ENCODE results near the gene SPATS2.
A peak's percentile ranks its signal among the peaks of the same experiment; 100 is the strongest.
"Not testable (repeated sequence)": the region's sequence is repeated elsewhere in the genome, so short reads cannot be mapped to it uniquely, and the experiment has no call there.

Gene SPATS2

GRCh38 chr12:49512546-49512945, 145.3 kb downstream of the SPATS2 start:
- DNase-seq (ENCODE audit: low read depth, low spot score): no peak

DNA sequence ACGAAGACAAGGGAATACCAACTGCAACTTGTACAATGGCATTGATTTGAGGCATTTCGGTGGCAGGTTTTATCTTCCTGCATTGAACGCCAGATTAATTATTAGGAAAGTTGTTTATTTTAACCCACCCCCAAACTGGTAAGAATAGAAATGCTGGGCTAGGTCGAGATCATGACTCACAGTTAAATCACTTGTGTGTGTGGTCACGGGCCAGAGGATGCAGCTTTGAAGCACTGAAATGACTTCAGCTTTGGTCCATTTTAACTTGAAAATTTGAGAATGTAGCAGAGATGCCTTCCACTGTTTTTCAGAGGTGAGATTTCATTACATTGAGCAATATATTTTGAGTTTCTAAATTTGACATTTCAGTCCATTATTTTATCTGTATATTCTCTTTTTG, 148.0 kb downstream of the SPATS2 start:
- DNase-seq (ENCODE audit: low read depth, low spot score): no peak

- no peak for DNase-seq (ENCODE audit: low read depth, low spot score)
Measured at GRCh38 chr12:49518914-49519573, 151.8 kb downstream of the SPATS2 start.

- DNase-seq (ENCODE audit: low read depth, low spot score): no peak
Measured at GRCh38 chr12:49519574-49519936, 152.3 kb downstream of the SPATS2 start.

GRCh38 chr12:49521389-49521788, 154.1 kb downstream of the SPATS2 start:
- no peak for DNase-seq (ENCODE audit: low read depth, low spot score)

GRCh38 chr12:49524660-49525324, 157.5 kb downstream of the SPATS2 start:
- DNase-seq (ENCODE audit: low read depth, low spot score): no peak

GRCh38 chr12:49525942-49526341, 158.7 kb downstream of the SPATS2 start:
- no peak for DNase-seq (ENCODE audit: low read depth, low spot score)

DNA sequence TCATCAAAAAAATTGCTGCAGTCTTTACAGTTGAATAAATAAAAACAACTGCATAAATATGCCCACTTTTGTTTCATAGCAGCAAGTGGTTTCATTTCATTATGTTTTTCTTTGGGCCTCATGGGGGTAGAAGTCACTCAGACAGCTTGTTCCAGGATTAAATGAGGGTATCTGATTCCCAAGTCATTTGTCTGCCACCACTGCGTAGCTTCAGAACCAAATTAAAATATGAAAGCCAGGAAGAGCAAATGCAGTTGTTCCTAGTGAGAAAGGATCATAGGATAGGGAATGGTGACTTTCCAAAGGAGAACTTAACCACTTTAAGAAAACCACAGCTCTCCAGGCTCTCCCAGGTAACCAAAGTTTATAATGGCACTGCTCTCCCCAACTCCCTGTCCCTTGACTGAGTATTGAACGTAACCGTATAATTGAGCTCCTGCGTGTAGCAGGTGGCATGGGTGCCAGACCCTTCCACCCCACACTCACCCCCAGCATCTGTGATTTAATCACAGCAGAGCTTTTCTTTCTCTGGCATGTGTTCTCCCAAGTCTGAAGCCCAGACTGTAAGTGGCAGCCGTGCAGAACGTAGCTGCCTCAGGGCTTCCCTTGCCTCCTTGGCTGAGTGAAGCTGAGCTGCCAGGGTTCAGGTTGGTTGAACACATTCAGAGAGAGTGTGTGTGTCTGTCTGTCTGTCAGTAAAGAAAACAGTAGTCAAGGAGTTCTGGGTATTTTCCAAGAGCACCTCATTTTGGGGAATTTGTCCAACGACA, 160.3 kb downstream of the SPATS2 start:
- no peak for DNase-seq (ENCODE audit: low read depth, low spot score)

DNA sequence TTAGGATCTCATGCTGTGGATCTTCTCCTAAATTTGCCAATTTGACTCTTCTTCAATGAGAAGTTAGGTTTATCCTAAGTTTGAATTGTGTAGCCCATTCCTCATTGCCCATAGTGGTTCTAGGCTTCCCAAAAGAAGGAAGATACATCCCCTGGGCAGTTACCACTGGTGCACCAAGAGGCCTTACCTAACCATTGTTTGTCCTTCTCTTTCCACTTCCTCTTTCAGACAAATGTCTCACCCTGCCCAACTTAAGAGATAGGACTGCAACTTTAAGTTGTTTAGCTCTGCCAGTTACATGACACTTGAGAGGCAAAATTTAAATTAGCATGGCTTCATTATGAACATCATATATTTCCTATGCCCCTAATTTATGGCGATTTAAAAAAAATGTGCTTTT, 162.2 kb downstream of the SPATS2 start:
- no peak for DNase-seq (ENCODE audit: low read depth, low spot score)

GRCh38 chr12:49531745-49532144, 164.5 kb downstream of the SPATS2 start:
- DNase-seq (ENCODE audit: low read depth, low spot score): no peak

DNA sequence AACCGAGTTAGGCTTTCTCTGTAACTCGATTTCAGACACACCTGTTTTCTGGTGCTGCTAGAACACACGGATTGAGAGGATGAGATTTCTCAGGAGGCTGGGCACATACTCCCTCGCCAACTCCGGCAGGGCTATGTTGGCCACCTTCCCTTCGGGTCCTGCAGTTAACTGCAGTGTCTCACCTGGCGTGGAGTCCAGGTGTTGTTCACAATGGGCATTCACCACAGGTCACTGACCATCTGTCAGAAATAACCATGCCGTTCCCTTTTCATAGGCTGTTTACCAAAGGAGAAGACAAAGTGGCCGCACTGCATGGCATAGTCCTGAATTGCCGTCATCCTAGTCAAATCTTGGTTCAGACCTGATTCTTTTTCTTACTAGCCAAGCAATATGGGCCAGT, 166.1 kb downstream of the SPATS2 start:
- DNase-seq (ENCODE audit: low read depth, low spot score): no peak

DNA sequence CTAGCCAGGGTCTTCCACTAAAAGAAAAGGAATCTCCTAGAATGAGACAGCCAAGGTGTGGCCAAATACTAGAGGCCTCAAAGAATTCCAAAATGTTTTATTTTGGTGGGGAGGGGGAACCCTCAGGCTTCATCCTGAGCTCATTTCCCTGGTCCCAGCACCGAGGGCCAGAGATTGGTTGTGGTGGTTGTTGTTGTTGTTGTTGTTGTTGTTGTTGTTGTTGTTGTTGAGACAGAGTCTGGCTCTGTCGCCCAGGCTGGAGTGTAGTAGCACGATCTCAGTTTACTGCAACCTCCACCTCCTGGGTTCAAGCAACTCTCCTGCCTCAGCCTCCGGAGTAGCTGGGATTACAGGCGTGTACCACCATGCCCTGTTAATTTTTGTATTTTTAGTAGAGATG, 166.9 kb downstream of the SPATS2 start:
- not testable (repeated sequence) for DNase-seq (ENCODE audit: low read depth, low spot score)

- DNase-seq (ENCODE audit: low read depth, low spot score): no peak
Measured at GRCh38 chr12:49534731-49535278, 167.5 kb downstream of the SPATS2 start.

GRCh38 chr12:49535921-49536525, 168.8 kb downstream of the SPATS2 start:
- no peak for DNase-seq (ENCODE audit: low read depth, low spot score)

DNA sequence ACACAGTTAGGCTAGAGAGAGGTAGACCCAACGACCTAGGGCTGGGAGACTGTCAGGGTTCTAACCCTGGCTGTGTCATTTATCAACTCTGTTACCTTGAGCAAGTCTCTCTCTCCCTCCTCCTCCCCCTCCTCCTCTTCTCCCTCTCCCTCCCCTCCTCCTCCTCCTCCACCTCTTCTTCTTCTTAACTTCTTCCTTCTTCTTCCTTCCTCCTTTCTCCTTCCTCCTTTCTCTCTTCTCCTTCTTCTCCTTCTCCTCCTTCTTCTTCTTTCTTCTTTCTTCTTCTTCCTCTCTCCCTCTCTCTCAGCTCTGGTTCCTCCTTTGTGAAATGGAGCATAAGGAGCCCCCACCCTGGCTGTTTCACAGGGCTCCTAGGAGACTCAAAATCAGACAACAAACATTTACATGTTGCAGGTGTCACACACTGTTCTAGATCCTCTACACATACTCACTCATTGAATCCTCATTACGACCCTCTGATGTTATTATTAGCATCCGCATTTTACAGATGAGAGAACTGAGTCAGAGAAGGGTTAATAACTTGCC, 169.3 kb downstream of the SPATS2 start:
- no peak for DNase-seq (ENCODE audit: low read depth, low spot score)

DNA sequence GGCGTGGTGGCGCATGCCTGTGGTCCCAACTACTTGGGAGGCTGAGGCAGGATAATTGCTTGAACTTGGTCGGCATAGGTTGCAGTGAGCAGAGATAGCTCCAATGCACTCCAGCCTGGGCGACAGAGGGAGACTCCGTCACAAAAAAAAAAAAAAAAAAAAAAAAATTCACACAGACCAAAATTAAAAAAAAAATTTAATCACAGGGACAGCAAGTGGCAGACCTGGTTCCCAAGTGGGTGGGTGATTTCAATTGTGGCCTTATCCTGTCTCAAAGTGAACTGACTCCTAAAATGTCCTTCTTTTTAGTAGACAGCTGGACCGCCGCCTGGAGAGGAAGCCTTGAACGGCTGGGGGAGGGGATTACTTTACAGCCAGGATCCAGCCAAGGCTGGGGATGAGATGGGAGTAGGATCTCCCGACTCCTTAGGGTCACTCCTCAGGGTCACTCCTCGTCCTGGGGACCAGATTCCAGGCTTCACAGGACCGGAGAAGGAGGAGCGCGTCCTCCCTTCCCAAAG, 170.0 kb downstream of the SPATS2 start:
- DNase-seq (ENCODE audit: low read depth, low spot score): no peak

DNA sequence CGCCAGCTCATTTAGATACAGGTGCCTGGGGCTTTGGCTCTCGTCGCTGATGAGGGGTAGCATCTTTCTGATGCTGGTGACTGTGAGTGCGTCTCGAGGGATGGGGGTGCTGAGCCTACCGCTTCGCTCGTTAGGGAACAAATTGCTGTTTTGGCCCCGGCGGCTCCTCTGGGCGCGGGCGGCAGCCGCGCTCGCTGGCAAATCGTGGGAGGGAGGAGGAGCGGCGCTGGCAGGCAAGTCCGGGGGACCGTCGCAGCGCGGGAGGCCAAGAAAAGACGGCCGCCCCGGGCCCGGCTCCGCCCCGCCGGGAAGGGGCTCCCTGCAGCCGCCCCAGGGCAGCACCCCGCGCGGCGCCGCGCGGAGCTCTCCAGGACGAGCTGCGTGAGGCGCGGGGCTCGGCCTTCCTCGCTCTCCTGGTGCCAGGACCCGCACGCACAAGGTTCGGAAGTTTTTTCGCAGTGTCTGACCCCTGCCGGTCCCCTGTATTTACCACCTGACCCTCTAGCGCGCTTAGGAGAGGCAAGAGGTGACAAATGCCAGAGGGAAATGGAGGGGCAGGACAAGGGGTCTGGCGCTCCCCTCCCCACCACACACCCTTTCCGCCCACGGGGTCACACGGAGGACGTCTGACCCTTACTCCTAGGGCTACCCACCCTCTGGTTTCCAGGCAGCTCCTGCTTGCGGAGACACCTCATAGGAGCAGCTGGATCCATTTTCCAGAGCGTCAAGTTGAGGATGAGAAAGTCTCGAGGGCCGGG, 170.7 kb downstream of the SPATS2 start:
- no peak for DNase-seq (ENCODE audit: low read depth, low spot score)

GRCh38 chr12:49538510-49539403, 171.5 kb downstream of the SPATS2 start, which contains the start of gene KCNH3:
TSS of gene KCNH3 (plus strand) at chr12:49539030. CDS start at chr12:49539417, 387 bp downstream.
- peak; percentile 77 for DNase-seq (ENCODE audit: low read depth, low spot score)

DNA sequence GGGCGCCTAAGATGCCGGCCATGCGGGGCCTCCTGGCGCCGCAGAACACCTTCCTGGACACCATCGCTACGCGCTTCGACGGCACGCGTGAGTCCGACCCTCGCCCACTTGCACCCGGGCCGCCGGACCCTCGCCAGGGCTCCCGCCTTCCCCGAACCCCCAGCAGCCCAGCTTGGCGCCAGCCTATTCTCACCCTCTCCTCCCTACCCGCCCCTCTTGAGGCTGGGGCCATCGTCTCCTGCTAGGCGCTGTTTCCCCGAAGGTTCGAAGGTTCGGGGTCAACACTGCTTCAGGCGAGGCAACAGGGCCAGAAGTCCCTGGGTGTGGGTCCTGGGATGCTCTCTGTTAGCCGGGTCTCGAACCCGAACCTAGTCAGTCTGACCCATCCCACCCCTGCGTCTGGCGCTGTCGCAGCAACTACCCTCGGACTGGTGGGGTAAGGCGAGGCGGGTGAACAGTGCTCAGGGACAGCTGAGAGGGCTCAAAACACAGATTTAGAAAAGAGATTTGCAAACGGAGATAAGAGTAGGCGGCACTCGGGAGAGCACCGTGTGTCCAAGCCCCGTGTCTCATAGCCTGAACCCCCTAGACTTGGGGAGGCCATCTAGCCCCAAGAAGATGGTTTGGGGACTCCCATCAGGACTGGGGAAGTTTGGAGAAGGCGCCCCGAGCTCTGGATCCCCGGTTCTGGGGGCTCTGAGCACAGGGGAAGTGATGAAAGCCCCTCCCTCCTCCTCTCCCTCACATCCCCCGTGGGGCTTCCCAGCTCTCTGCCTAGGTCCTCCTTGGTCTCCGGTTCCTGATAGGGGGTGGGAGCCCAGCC, 172.4 kb downstream of the SPATS2 start:
- no peak for DNase-seq (ENCODE audit: low read depth, low spot score)

Data from activated naive CD8-positive, alpha-beta T cell treated with anti-CD3 and anti-CD28 coated beads, Interleukin-2, amount 50 U/mL, for 16 hours (primary cell).